Astrocyte (in vitro differentiated cells and primary cell): Measurements from ENCODE around the gene HBG2. TPM values are rescaled to one million over a fixed set of nuclear protein-coding genes. Genes with fewer than 3 reads are reported as not detected.

ENCODE experiments used
- DNase-seq: peaks from one replicate; pipeline ENCODE4 v3.0.0-alpha.2; 2010; ENCODE audit warnings: low read depth
- FAIRE-seq: peaks from 2 replicates; lab custom pipeline; 2011; peaks lifted over from hg19 to GRCh38; lab: Jason Lieb, UNC
- H2AFZ ChIP-seq: 2 replicates; pipeline ENCODE4 v1.6.0; 2012; ENCODE audit warnings: low read depth, low read length, inconsistent platforms
- H3K27ac ChIP-seq: 2 replicates; pipeline ENCODE4 v1.5.1; 2011; ENCODE audit warnings: low read depth, low read length, inconsistent platforms
- H3K27me3 ChIP-seq: 2 replicates; pipeline ENCODE4 v1.6.0; 2011; ENCODE audit warnings: low read length, inconsistent platforms; ENCODE audit not compliant: insufficient read depth
- H3K36me3 ChIP-seq: 2 replicates; pipeline ENCODE4 v1.5.1; 2011; ENCODE audit warnings: low read length, inconsistent platforms; ENCODE audit not compliant: insufficient read depth
- H3K4me1 ChIP-seq: 2 replicates; pipeline ENCODE4 v1.5.1; 2011; ENCODE audit warnings: low read length, inconsistent platforms; ENCODE audit not compliant: insufficient read depth
- H3K4me2 ChIP-seq: 2 replicates; pipeline ENCODE4 v1.6.0; 2012; ENCODE audit warnings: low read length, inconsistent platforms
- H3K4me3 ChIP-seq: 2 replicates; pipeline ENCODE4 v1.5.1; 2011; ENCODE audit warnings: low read depth, mild to moderate bottlenecking, low read length, inconsistent platforms; ENCODE audit not compliant: insufficient read depth
- H3K79me2 ChIP-seq: 2 replicates; pipeline ENCODE4 v1.6.0; 2012; ENCODE audit warnings: mild to moderate bottlenecking, low read length, inconsistent platforms; ENCODE audit not compliant: insufficient read depth
- H3K9ac ChIP-seq: 2 replicates; pipeline ENCODE4 v1.6.0; 2012; ENCODE audit warnings: mild to moderate bottlenecking, low read length, inconsistent platforms
- H3K9me3 ChIP-seq: 2 replicates; pipeline ENCODE4 v1.5.1; 2012; ENCODE audit warnings: low read depth, mild to moderate bottlenecking, low read length, inconsistent platforms; ENCODE audit not compliant: insufficient read depth
- H4K20me1 ChIP-seq: 2 replicates; pipeline ENCODE4 v1.6.0; 2012; ENCODE audit warnings: low read length, inconsistent platforms; ENCODE audit not compliant: insufficient read depth
- H3K27ac Mint-ChIP-seq: one replicate; pipeline ENCODE4 v1.8.0; 2021; ENCODE audit warnings: mild to moderate bottlenecking, mixed read lengths; ENCODE audit not compliant: unreplicated experiment
- H3K27me3 Mint-ChIP-seq: one replicate; pipeline ENCODE4 v1.8.0; 2021; ENCODE audit warnings: low read depth, mixed read lengths; ENCODE audit not compliant: unreplicated experiment
- H3K36me3 Mint-ChIP-seq: one replicate; pipeline ENCODE4 v1.8.0; 2021; ENCODE audit warnings: low read depth, mixed read lengths; ENCODE audit not compliant: unreplicated experiment
- H3K4me1 Mint-ChIP-seq: one replicate; pipeline ENCODE4 v1.8.0; 2021; ENCODE audit warnings: low read depth, mixed read lengths; ENCODE audit not compliant: unreplicated experiment
- H3K4me3 Mint-ChIP-seq: one replicate; pipeline ENCODE4 v1.8.0; 2021; ENCODE audit warnings: mild to moderate bottlenecking, moderate library complexity, mixed read lengths; ENCODE audit not compliant: unreplicated experiment
- H3K9me3 Mint-ChIP-seq: one replicate; pipeline ENCODE4 v1.8.0; 2021; ENCODE audit warnings: mild to moderate bottlenecking, mixed read lengths; ENCODE audit not compliant: unreplicated experiment
- CTCF ChIP-seq: IDR thresholded peaks from 2 replicates; pipeline ENCODE4 v1.5.1; 2011; ENCODE audit warnings: low read depth, mild to moderate bottlenecking, inconsistent platforms, low read length, moderate library complexity; ENCODE audit not compliant: insufficient read depth
- EZH2 ChIP-seq: IDR thresholded peaks from 2 replicates; pipeline ENCODE4 v1.6.1; 2012; ENCODE audit warnings: mild to moderate bottlenecking, low read length, inconsistent platforms; ENCODE audit not compliant: insufficient read depth
- total RNA-seq: library from RNA; stranded (reverse); gene quantifications from 2 replicates; pipeline ENCODE4 v1.2.1, GENCODE V29; 2021

The HBG2 gene
- total RNA-seq, 1 donor from 2014 or later: not detected

- H3K27me3 Mint-ChIP-seq: no peaks in the 10 kb centered on the region
- H3K27me3 ChIP-seq: no peaks in the 10 kb centered on the region
These were observed 32.3 kb upstream of the HBG2 start for GRCh38 chr11:5286901-5287300.

GRCh38 chr11:5286351-5286750 is 31.8 kb upstream of the HBG2 start:
- H3K27me3 Mint-ChIP-seq: no peaks in the 10 kb centered on the region
- no peaks in the 10 kb centered on the region for H3K79me2 ChIP-seq
- FAIRE-seq (no peak), DNase-seq (no peak)
- H3K4me3 Mint-ChIP-seq: no peak overlapping the region
- no peak overlapping the region for H3K9ac ChIP-seq
- H3K27ac ChIP-seq: no peak overlapping the region
- H3K27ac Mint-ChIP-seq: no peak overlapping the region
- H3K36me3 Mint-ChIP-seq: no peaks in the 10 kb centered on the region
- H3K27me3 ChIP-seq: no peaks in the 10 kb centered on the region
- peaks cover 11% of the 10 kb centered on the region for H3K4me1 ChIP-seq
- H2AFZ ChIP-seq: no peak overlapping the region
- H3K4me2 ChIP-seq: no peak overlapping the region
- TF ChIP-seq EZH2 (no peak), CTCF (no peak)
- H4K20me1 ChIP-seq: no peaks in the 10 kb centered on the region
- no peaks in the 10 kb centered on the region for H3K9me3 ChIP-seq
- peaks cover 12% of the 10 kb centered on the region for H3K4me1 Mint-ChIP-seq
- no peaks in the 10 kb centered on the region for H3K36me3 ChIP-seq
- H3K4me3 ChIP-seq: no peak overlapping the region
- H3K9me3 Mint-ChIP-seq: no peaks in the 10 kb centered on the region

More at GRCh38 chr11:5286901-5287300, 32.3 kb upstream of the HBG2 start:
- Mint-ChIP-seq H3K4me3 (no peak overlapping the region), H3K9me3 (no peaks in the 10 kb centered on the region), H3K36me3 (no peaks in the 10 kb centered on the region), H3K27ac (no peak overlapping the region), H3K4me1 (peaks cover 12% of the 10 kb centered on the region)
- Histone ChIP-seq H3K4me1 (peaks cover 11% of the 10 kb centered on the region), H3K9ac (no peak overlapping the region), H4K20me1 (no peaks in the 10 kb centered on the region), H3K36me3 (no peaks in the 10 kb centered on the region), H3K79me2 (no peaks in the 10 kb centered on the region), H3K9me3 (no peaks in the 10 kb centered on the region), H3K4me2 (no peak overlapping the region), H3K27ac (no peak overlapping the region), H2AFZ (no peak overlapping the region), H3K4me3 (no peak overlapping the region)
- no peak for FAIRE-seq
- DNase-seq: no peak
- TF ChIP-seq CTCF (no peak), EZH2 (no peak)

- H3K9me3 Mint-ChIP-seq: no peaks in the 10 kb centered on the region
These were observed 31.2 kb upstream of the HBG2 start for GRCh38 chr11:5285703-5286340.

More at GRCh38 chr11:5285703-5286340, 31.2 kb upstream of the HBG2 start:
- Histone ChIP-seq H3K4me2 (no peak overlapping the region), H2AFZ (no peak overlapping the region), H3K27ac (no peak overlapping the region), H4K20me1 (no peaks in the 10 kb centered on the region), H3K36me3 (no peaks in the 10 kb centered on the region), H3K9me3 (no peaks in the 10 kb centered on the region), H3K9ac (no peak overlapping the region), H3K27me3 (no peaks in the 10 kb centered on the region), H3K4me1 (peaks cover 15% of the 10 kb centered on the region), H3K79me2 (no peaks in the 10 kb centered on the region), H3K4me3 (no peak overlapping the region)
- H3K27me3 Mint-ChIP-seq: no peaks in the 10 kb centered on the region
- H3K27ac Mint-ChIP-seq: no peak overlapping the region
- TF ChIP-seq CTCF (no peak), EZH2 (no peak)
- FAIRE-seq (no peak), DNase-seq (no peak)
- H3K4me1 Mint-ChIP-seq: peaks cover 12% of the 10 kb centered on the region
- H3K36me3 Mint-ChIP-seq: no peaks in the 10 kb centered on the region
- no peak overlapping the region for H3K4me3 Mint-ChIP-seq
